ENCODE measurements around the gene DLX1. TPM values are rescaled to one million over a fixed set of nuclear protein-coding genes. Genes with fewer than 3 reads are reported as not detected.
A peak's percentile ranks its signal among the peaks of the same experiment; 100 is the strongest.
"Not testable (repeated sequence)": the region's sequence is repeated elsewhere in the genome, so short reads cannot be mapped to it uniquely, and the experiment has no call there.

The DLX1 gene
- polyA plus RNA-seq, 3 donors = 0.05 TPM; not detected in 2

GRCh38 chr2:172065111-172065510 lies 20.2 kb upstream of the DLX1 start:
- H3K36me3 ChIP-seq (replicated peaks in 1 of 2; ENCODE audit: control insufficient read depth in 1 of 2, insufficient read depth in 2 of 2, low read length in 2 of 2) = no peaks in the 10 kb centered on the region
- no peak overlapping the region for H3K9ac ChIP-seq (ENCODE audit: insufficient read depth, low read length, poor library complexity, severe bottlenecking)
- TF ChIP-seq CTCF (IDR thresholded peaks at IDR 0.05) = no peak
- H3K27ac ChIP-seq (ENCODE audit: low read depth in 1 of 2, low read length in 2 of 2) = no peak overlapping the region
- H4K20me1 ChIP-seq (ENCODE audit: insufficient read depth, low read length) = no peaks in the 10 kb centered on the region
- H2AFZ ChIP-seq (ENCODE audit: insufficient read depth, low read depth, low read length, poor library complexity, severe bottlenecking) = no peak overlapping the region
- H3K4me1 ChIP-seq (ENCODE audit: control insufficient read depth in 1 of 2, insufficient read depth in 2 of 2, low read length in 2 of 2) = no peaks in the 10 kb centered on the region
- Mint-ChIP-seq H3K4me1 (peaks cover 2% of the 10 kb centered on the region), H3K36me3 (peaks cover 3 to 12% of the 10 kb centered on the region in 2 donors), H3K27me3 (ENCODE audit: low read depth in 3 of 3) (peaks cover 0 to 1% (median 0%) of the 10 kb centered on the region in 3 donors), H3K4me3 (no peak overlapping the region), H3K9me3 (peaks cover 0 to 2% (median 0%) of the 10 kb centered on the region in 7 donors), H3K27ac (no peak overlapping the region)
- no peaks in the 10 kb centered on the region for H3K27me3 ChIP-seq (ENCODE audit: control insufficient read depth in 2 of 2, insufficient read depth in 2 of 2, low read length in 2 of 2)
- H3K79me2 ChIP-seq (ENCODE audit: insufficient read depth, low read length) = no peaks in the 10 kb centered on the region
- no peak overlapping the region for H3K4me3 ChIP-seq (replicated peaks in 1 of 3; ENCODE audit: low read depth in 2 of 3, low read length in 3 of 3)
- no peak overlapping the region for H3K4me2 ChIP-seq (replicated peaks; ENCODE audit: extremely low read depth, low read length, poor library complexity, severe bottlenecking)
- no peaks in the 10 kb centered on the region for H3K9me3 ChIP-seq (replicated peaks in 1 of 2; ENCODE audit: control insufficient read depth in 1 of 2, insufficient read depth in 1 of 2, low read length in 2 of 2)
- DNase-seq = peak in 1 of 3 donors; percentile 42
- intact Hi-C loops (cut with micrococcal nuclease) = no loop called here
- WGBS (ENCODE audit: insufficient coverage) = 100% methylated on average over 1 of the region's 4 CpGs

GRCh38 chr2:172066394-172066886 lies 18.9 kb upstream of the DLX1 start:
- no peak for DNase-seq
- Histone ChIP-seq H3K79me2 (ENCODE audit: insufficient read depth, low read length) (no peaks in the 10 kb centered on the region), H3K9me3 (replicated peaks in 1 of 2; ENCODE audit: control insufficient read depth in 1 of 2, insufficient read depth in 1 of 2, low read length in 2 of 2) (no peaks in the 10 kb centered on the region), H3K4me1 (ENCODE audit: control insufficient read depth in 1 of 2, insufficient read depth in 2 of 2, low read length in 2 of 2) (no peaks in the 10 kb centered on the region), H4K20me1 (ENCODE audit: insufficient read depth, low read length) (no peaks in the 10 kb centered on the region), H3K36me3 (replicated peaks in 1 of 2; ENCODE audit: control insufficient read depth in 1 of 2, insufficient read depth in 2 of 2, low read length in 2 of 2) (no peaks in the 10 kb centered on the region), H3K4me3 (replicated peaks in 1 of 3; ENCODE audit: low read depth in 2 of 3, low read length in 3 of 3) (no peak overlapping the region), H3K27ac (ENCODE audit: low read depth in 1 of 2, low read length in 2 of 2) (no peak overlapping the region), H3K27me3 (ENCODE audit: control insufficient read depth in 2 of 2, insufficient read depth in 2 of 2, low read length in 2 of 2) (no peaks in the 10 kb centered on the region), H3K9ac (ENCODE audit: insufficient read depth, low read length, poor library complexity, severe bottlenecking) (no peak overlapping the region), H3K4me2 (replicated peaks; ENCODE audit: extremely low read depth, low read length, poor library complexity, severe bottlenecking) (no peak overlapping the region), H2AFZ (ENCODE audit: insufficient read depth, low read depth, low read length, poor library complexity, severe bottlenecking) (no peak overlapping the region)
- no peak overlapping the region for H3K27ac Mint-ChIP-seq
- intact Hi-C loops (cut with micrococcal nuclease) = no loop called here
- H3K27me3 Mint-ChIP-seq (ENCODE audit: low read depth in 3 of 3) = peaks cover 0 to 1% (median 0%) of the 10 kb centered on the region in 3 donors
- 93% methylated on average over 4 of the region's 4 CpGs for WGBS (ENCODE audit: insufficient coverage)
- TF ChIP-seq CTCF (IDR thresholded peaks at IDR 0.05) = no peak
- no peak overlapping the region for H3K4me3 Mint-ChIP-seq
- peaks cover 0 to 2% (median 0%) of the 10 kb centered on the region in 7 donors for H3K9me3 Mint-ChIP-seq
- peaks cover 3 to 12% of the 10 kb centered on the region in 2 donors for H3K36me3 Mint-ChIP-seq
- H3K4me1 Mint-ChIP-seq = peaks cover 2% of the 10 kb centered on the region

- H3K27ac ChIP-seq (ENCODE audit: low read depth in 1 of 2, low read length in 2 of 2); H3K27ac Mint-ChIP-seq; DNase-seq; H2AFZ ChIP-seq (ENCODE audit: insufficient read depth, low read depth, low read length, poor library complexity, severe bottlenecking); H3K36me3 Mint-ChIP-seq; H3K9ac ChIP-seq (ENCODE audit: insufficient read depth, low read length, poor library complexity, severe bottlenecking); H3K9me3 Mint-ChIP-seq; H3K4me3 ChIP-seq (replicated peaks in 1 of 3; ENCODE audit: low read depth in 2 of 3, low read length in 3 of 3); H3K4me1 Mint-ChIP-seq; H3K4me3 Mint-ChIP-seq; H3K27me3 Mint-ChIP-seq (ENCODE audit: low read depth in 3 of 3); H4K20me1 ChIP-seq (ENCODE audit: insufficient read depth, low read length); H3K9me3 ChIP-seq (replicated peaks in 1 of 2; ENCODE audit: control insufficient read depth in 1 of 2, insufficient read depth in 1 of 2, low read length in 2 of 2); H3K79me2 ChIP-seq (ENCODE audit: insufficient read depth, low read length); H3K4me1 ChIP-seq (ENCODE audit: control insufficient read depth in 1 of 2, insufficient read depth in 2 of 2, low read length in 2 of 2); H3K36me3 ChIP-seq (replicated peaks in 1 of 2; ENCODE audit: control insufficient read depth in 1 of 2, insufficient read depth in 2 of 2, low read length in 2 of 2); intact Hi-C loops (cut with micrococcal nuclease); H3K4me2 ChIP-seq (replicated peaks; ENCODE audit: extremely low read depth, low read length, poor library complexity, severe bottlenecking); H3K27me3 ChIP-seq (ENCODE audit: control insufficient read depth in 2 of 2, insufficient read depth in 2 of 2, low read length in 2 of 2): not testable (repeated sequence)
- no CpG with 5 or more reads among the region's 4 CpGs for WGBS (ENCODE audit: insufficient coverage)
Measured at GRCh38 chr2:172067905-172068304, 17.4 kb upstream of the DLX1 start.
